GM23338 (cell line): Measurements from ENCODE around the gene GFRA1. TPM values are rescaled to one million over a fixed set of nuclear protein-coding genes. Genes with fewer than 3 reads are reported as not detected.

Source experiments
- ATAC-seq: fragments of 200-7000 bp; cut with Tn5 transposase; 3 replicates; pipeline ENCODE4 v1.9.1; 2020
- DNase-seq: peaks from one replicate; pipeline ENCODE4 v3.0.0-alpha.2; 2015; ENCODE audit warnings: low spot score
- H2AFZ ChIP-seq: fragments of 200-600 bp; sonication (generic); 2 replicates; pipeline ENCODE4 v1.8.0; 2016; ENCODE audit warnings: antibody characterized with exemption, mild to moderate bottlenecking, moderate library complexity
- H3F3A ChIP-seq: fragments of 200-600 bp; sonication (generic); replicated peaks from 2 replicates; pipeline ENCODE4 v1.8.0; 2017; ENCODE audit warnings: antibody characterized with exemption, mixed run types, low read depth
- H3K27ac ChIP-seq: fragments of 200-600 bp; sonication (generic); 2 replicates; pipeline ENCODE4 v1.6.1; 2016; ENCODE audit warnings: low read depth
- H3K27me3 ChIP-seq: fragments of 200-600 bp; sonication (generic); 2 replicates; pipeline ENCODE4 v1.8.0; 2016; ENCODE audit warnings: mild to moderate bottlenecking, mixed run types, moderate library complexity; ENCODE audit not compliant: insufficient read depth
- H3K36me3 ChIP-seq: fragments of 200-600 bp; sonication (generic); 2 replicates; pipeline ENCODE4 v1.8.0; 2016; ENCODE audit warnings: mild to moderate bottlenecking; ENCODE audit not compliant: insufficient read depth
- H3K4me1 ChIP-seq: fragments of 200-600 bp; sonication (generic); 2 replicates; pipeline ENCODE4 v1.8.0; 2016; ENCODE audit warnings: mild to moderate bottlenecking, moderate library complexity; ENCODE audit not compliant: insufficient read depth
- H3K4me2 ChIP-seq: fragments of 200-600 bp; sonication (generic); 2 replicates; pipeline ENCODE4 v1.7.1; 2017; ENCODE audit warnings: mixed run types
- H3K4me3 ChIP-seq: fragments of 200-600 bp; sonication (generic); 2 replicates; pipeline ENCODE4 v1.6.1; 2016; ENCODE audit warnings: mixed run types
- H3K79me2 ChIP-seq: fragments of 200-600 bp; sonication (generic); replicated peaks from 2 replicates; pipeline ENCODE4 v1.8.0; 2017; ENCODE audit warnings: mild to moderate bottlenecking; ENCODE audit not compliant: insufficient read depth
- H3K9me2 ChIP-seq: fragments of 200-600 bp; sonication (generic); 2 replicates; pipeline ENCODE4 v1.8.0; 2017; ENCODE audit not compliant: insufficient read depth
- H4K20me1 ChIP-seq: fragments of 200-600 bp; sonication (generic); replicated peaks from 2 replicates; pipeline ENCODE4 v1.8.0; 2017; ENCODE audit warnings: mild to moderate bottlenecking; ENCODE audit not compliant: insufficient read depth
- H3K27ac Mint-ChIP-seq: 2 replicates; pipeline ENCODE4 v1.8.0; 2020; ENCODE audit warnings: inconsistent platforms, mild to moderate bottlenecking, moderate library complexity, mixed read lengths
- H3K27me3 Mint-ChIP-seq: 3 replicates; pipeline ENCODE4 v1.8.0; 2022; ENCODE audit warnings: low read depth, mild to moderate bottlenecking, moderate library complexity, mixed read lengths, inconsistent platforms; ENCODE audit not compliant: insufficient read depth, poor library complexity
- H3K36me3 Mint-ChIP-seq: 3 replicates; pipeline ENCODE4 v1.8.0; 2021; ENCODE audit warnings: low read depth, mild to moderate bottlenecking, inconsistent platforms, moderate library complexity, mixed read lengths
- H3K4me1 Mint-ChIP-seq: 3 replicates; pipeline ENCODE4 v1.8.0; 2020; ENCODE audit warnings: mild to moderate bottlenecking, inconsistent platforms, mixed read lengths
- H3K4me3 Mint-ChIP-seq: 3 replicates; pipeline ENCODE4 v1.8.0; 2021; ENCODE audit warnings: moderate library complexity, mild to moderate bottlenecking, inconsistent platforms, mixed read lengths
- H3K9me3 Mint-ChIP-seq: 3 replicates; pipeline ENCODE4 v1.8.0; 2020; ENCODE audit warnings: moderate library complexity, mild to moderate bottlenecking, inconsistent platforms, mixed read lengths
- CREB1 ChIP-seq: fragments of 250-450 bp; sonication (Bioruptor Pico); IDR thresholded peaks from 2 replicates; pipeline ENCODE4 v1.5.0; 2020; ENCODE audit warnings: low read depth, mild to moderate bottlenecking, moderate library complexity
- CTCF ChIP-seq, 2 experiments: fragments of 200-600 bp in 1 of 2; sonication (generic) in 1 of 2; conservative IDR thresholded peaks; 2 replicates each; pipeline versions ENCODE4 v1.5.1 to v1.6.1; 2016 to 2017; ENCODE audit warnings: antibody characterized with exemption in 2 of 2, low read depth in 2 of 2, mild to moderate bottlenecking in 2 of 2, moderate library complexity in 1 of 2
- ETS1 ChIP-seq: IDR thresholded peaks from 2 replicates; pipeline ENCODE4 v1.6.1; 2016; ENCODE audit warnings: antibody characterized with exemption
- EZH2 ChIP-seq: fragments of 200-600 bp; sonication (generic); IDR thresholded peaks from one replicate; pipeline ENCODE4 v1.8.0; 2017; ENCODE audit warnings: antibody characterized with exemption, mild to moderate bottlenecking, low read depth; ENCODE audit not compliant: unreplicated experiment
- EZH2phosphoT487 ChIP-seq: fragments of 200-600 bp; sonication (generic); IDR thresholded peaks from one replicate; pipeline ENCODE4 v1.8.1; 2018; ENCODE audit warnings: antibody characterized with exemption; ENCODE audit not compliant: unreplicated experiment
- JUNB ChIP-seq: IDR thresholded peaks from one replicate; pipeline ENCODE4 v1.6.1; 2016; ENCODE audit warnings: antibody characterized with exemption; ENCODE audit not compliant: unreplicated experiment
- NANOG ChIP-seq: IDR thresholded peaks from 2 replicates; pipeline ENCODE4 v1.6.1; 2016; ENCODE audit warnings: antibody characterized with exemption, borderline replicate concordance
- POLR2AphosphoS5 ChIP-seq: IDR thresholded peaks from 2 replicates; pipeline ENCODE4 v1.6.1; 2016; ENCODE audit warnings: antibody characterized with exemption, low read depth
- REST ChIP-seq: IDR thresholded peaks from one replicate; pipeline ENCODE4 v1.6.1; 2018; ENCODE audit warnings: antibody characterized with exemption; ENCODE audit not compliant: unreplicated experiment
- STAT1 ChIP-seq: IDR thresholded peaks from one replicate; pipeline ENCODE4 v1.6.1; 2016; ENCODE audit warnings: antibody characterized with exemption; ENCODE audit not compliant: unreplicated experiment
- ZNF114 ChIP-seq: fragments of 250-450 bp; sonication (Bioruptor Pico); IDR thresholded peaks from 2 replicates; pipeline ENCODE4 v1.5.0; 2020; ENCODE audit warnings: mild to moderate bottlenecking, moderate library complexity
- ZNF331 ChIP-seq: fragments of 250-450 bp; sonication (Bioruptor Pico); IDR thresholded peaks from 2 replicates; pipeline ENCODE4 v1.5.0; 2020; ENCODE audit warnings: low read depth, mild to moderate bottlenecking, moderate library complexity
- ZNF462 ChIP-seq: fragments of 250-450 bp; sonication (Bioruptor Pico); IDR thresholded peaks from 2 replicates; pipeline ENCODE4 v1.5.0; 2020; ENCODE audit warnings: mild to moderate bottlenecking, moderate library complexity
- polyA plus RNA-seq: library from polyadenylated mRNA; unstranded; fragments of >200 nt; fragmentation: Nextera tagmentation; extraction: Ambion mirVana; gene quantifications from 2 replicates; pipeline ENCODE4 v1.2.1, GENCODE V29; 2016
- total RNA-seq: library from RNA; depleted of rRNA; stranded (reverse); fragments of >200 nt; shearing (Covaris generic); gene quantifications from 2 replicates; pipeline ENCODE4 v1.2.3, GENCODE V29; 2014

Gene GFRA1
- total and polyA plus RNA-seq, 2 experiments from 2014 or later = 1.4 to 2.8 TPM

GRCh38 chr10:116094356-116094755, 178.7 kb downstream of the GFRA1 start:
- Mint-ChIP-seq H3K4me3 (no peak overlapping the region), H3K4me1 (peaks cover 10% of the 10 kb centered on the region; the same call in 2 of the 3 replicates), H3K27me3 (peaks cover 8% of the 10 kb centered on the region), H3K36me3 (no peaks in the 10 kb centered on the region), H3K9me3 (no peaks in the 10 kb centered on the region), H3K27ac (no peak overlapping the region)
- Histone ChIP-seq H3K27ac (no peak overlapping the region), H3K36me3 (no peaks in the 10 kb centered on the region), H2AFZ (no peak overlapping the region), H3K4me3 (no peak overlapping the region), H3K4me2 (no peak overlapping the region), H3K27me3 (no peaks in the 10 kb centered on the region), H3K4me1 (no peaks in the 10 kb centered on the region), H4K20me1 (no peaks in the 10 kb centered on the region), H3K79me2 (no peaks in the 10 kb centered on the region), H3K9me2 (no peaks in the 10 kb centered on the region), H3F3A (no peaks in the 10 kb centered on the region)
- TF ChIP-seq ZNF331 (CRISPR knock-in tag) (no peak), CREB1 (no peak), EZH2phosphoT487 (no peak), POLR2AphosphoS5 (no peak), REST (no peak), STAT1 (no peak), CTCF (conservative IDR thresholded peaks at IDR 0.05; ENCODE audit: low read depth in 2 of 2) (no peak), ZNF114 (CRISPR knock-in tag) (no peak), ZNF462 (no peak), JUNB (no peak), EZH2 (no peak), NANOG (no peak), ETS1 (no peak)
- ATAC-seq = no peak
- no peak for DNase-seq
